Esophagus squamous epithelium (tissue), 4 donors: ENCODE results near the gene PON2.

Experiments
- POLR2A ChIP-seq, 4 donors: fragments of 450-650 bp; IDR thresholded peaks; one replicate each; pipeline ENCODE4 v1.6.1; 2017; ENCODE audit warnings: antibody characterized with exemption in 4 of 4, mild to moderate bottlenecking in 4 of 4, moderate library complexity in 3 of 4
- TF ChIP-seq, protein P1 (sequence below), 6 experiments: fragments of 450-650 bp in 4 of 6; fragments of 200-600 bp in 2 of 6; sonication (generic) in 2 of 6; IDR thresholded peaks; one replicate each; pipeline ENCODE4 v1.5.1; 2016 to 2019; ENCODE audit warnings: antibody characterized with exemption in 6 of 6, mild to moderate bottlenecking in 4 of 6, moderate library complexity in 4 of 6

DNA sequence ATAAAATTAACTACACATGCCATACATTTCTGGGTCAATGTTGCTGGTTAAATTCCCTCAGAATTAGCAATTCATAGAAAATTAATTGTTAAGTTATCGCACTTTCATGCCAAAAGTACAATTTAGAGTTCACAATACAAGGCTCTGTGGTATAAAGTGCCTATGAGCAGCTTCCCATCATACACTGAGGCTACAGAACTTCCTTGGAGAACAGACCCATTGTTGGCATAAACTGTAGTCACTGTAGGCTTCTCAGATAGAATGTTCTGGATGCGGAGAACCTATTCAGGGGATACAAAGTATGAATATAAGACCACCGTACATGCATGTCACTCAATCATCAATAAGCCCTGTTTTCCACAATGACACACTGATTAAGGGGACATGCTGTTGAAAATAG, 29.6 kb downstream of the PON2 start:
- TF ChIP-seq, protein P1, sequence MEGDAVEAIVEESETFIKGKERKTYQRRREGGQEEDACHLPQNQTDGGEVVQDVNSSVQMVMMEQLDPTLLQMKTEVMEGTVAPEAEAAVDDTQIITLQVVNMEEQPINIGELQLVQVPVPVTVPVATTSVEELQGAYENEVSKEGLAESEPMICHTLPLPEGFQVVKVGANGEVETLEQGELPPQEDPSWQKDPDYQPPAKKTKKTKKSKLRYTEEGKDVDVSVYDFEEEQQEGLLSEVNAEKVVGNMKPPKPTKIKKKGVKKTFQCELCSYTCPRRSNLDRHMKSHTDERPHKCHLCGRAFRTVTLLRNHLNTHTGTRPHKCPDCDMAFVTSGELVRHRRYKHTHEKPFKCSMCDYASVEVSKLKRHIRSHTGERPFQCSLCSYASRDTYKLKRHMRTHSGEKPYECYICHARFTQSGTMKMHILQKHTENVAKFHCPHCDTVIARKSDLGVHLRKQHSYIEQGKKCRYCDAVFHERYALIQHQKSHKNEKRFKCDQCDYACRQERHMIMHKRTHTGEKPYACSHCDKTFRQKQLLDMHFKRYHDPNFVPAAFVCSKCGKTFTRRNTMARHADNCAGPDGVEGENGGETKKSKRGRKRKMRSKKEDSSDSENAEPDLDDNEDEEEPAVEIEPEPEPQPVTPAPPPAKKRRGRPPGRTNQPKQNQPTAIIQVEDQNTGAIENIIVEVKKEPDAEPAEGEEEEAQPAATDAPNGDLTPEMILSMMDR (IDR thresholded peaks at IDR 0.05): no peak
- TF ChIP-seq POLR2A (IDR thresholded peaks at IDR 0.05): no peak
